Measurements from ENCODE around the gene IFNAR2. TPM values are rescaled to one million over a fixed set of nuclear protein-coding genes. Genes with fewer than 3 reads are reported as not detected.

IFNAR2 gene
- total RNA-seq, 2 donors from 2014 or later: 5.7 to 7.0 TPM

GRCh38 chr21:33199516-33200217, 30.1 kb upstream of the IFNAR2 start:
- Histone ChIP-seq H3K4me1 (replicated peaks) (no peaks in the 10 kb centered on the region), H3K4me3 (no peak overlapping the region), H3K27me3 (replicated peaks; ENCODE audit: insufficient read depth) (no peaks in the 10 kb centered on the region), H3K9me3 (no peaks in the 10 kb centered on the region), H3K27ac (no peak overlapping the region), H3K36me3 (no peaks in the 10 kb centered on the region)
- peak; percentile 87 for DNase-seq (ENCODE audit: low spot score)
- TF ChIP-seq CTCF (IDR thresholded peaks at IDR 0.05) (peak; percentile 53 to 91 (median 80)), POLR2A (IDR thresholded peaks at IDR 0.05) (no peak), POLR2AphosphoS5 (IDR thresholded peaks at IDR 0.05) (peak; percentile 78)
- intact Hi-C loops (cut with DNase I): loop anchor here (2.0 to 10.0 kb wide), 6 partner anchors 125 to 408 kb away; partner anchors contain the start of gene IFNAR1
- 19% methylated on average over 8 of the region's 8 CpGs for WGBS

- 78% methylated on average over 4 of the region's 4 CpGs for WGBS
- intact Hi-C loops (cut with DNase I): loop anchor here (5.0 to 10.0 kb wide), 3 partner anchors 123 to 405 kb away; partner anchors contain the start of gene IFNAR1
- Histone ChIP-seq H3K4me3 (no peak overlapping the region), H3K9me3 (no peaks in the 10 kb centered on the region), H3K27ac (no peak overlapping the region), H3K27me3 (replicated peaks; ENCODE audit: insufficient read depth) (no peaks in the 10 kb centered on the region), H3K4me1 (replicated peaks) (no peaks in the 10 kb centered on the region), H3K36me3 (no peaks in the 10 kb centered on the region)
- no peak for TF ChIP-seq POLR2A (IDR thresholded peaks at IDR 0.05)
- no peak for DNase-seq (ENCODE audit: low spot score)
These were observed 27.8 kb upstream of the IFNAR2 start for GRCh38 chr21:33201956-33202355.

- Histone ChIP-seq H3K4me1 (replicated peaks) (no peaks in the 10 kb centered on the region), H3K4me3 (no peak overlapping the region), H3K27me3 (replicated peaks; ENCODE audit: insufficient read depth) (no peaks in the 10 kb centered on the region), H3K27ac (no peak overlapping the region), H3K9me3 (no peaks in the 10 kb centered on the region), H3K36me3 (no peaks in the 10 kb centered on the region)
- TF ChIP-seq POLR2AphosphoS5 (IDR thresholded peaks at IDR 0.05) (no peak), POLR2A (IDR thresholded peaks at IDR 0.05) (no peak), CTCF (IDR thresholded peaks at IDR 0.05) (no peak)
- no peak for DNase-seq (ENCODE audit: low spot score)
- intact Hi-C loops (cut with DNase I): loop anchor here (5.0 to 10.0 kb wide), 3 partner anchors 122 to 405 kb away; partner anchors contain the start of gene IFNAR1
- WGBS: 86% methylated on average over 16 of the region's 16 CpGs
These were observed 27.0 kb upstream of the IFNAR2 start for GRCh38 chr21:33202464-33203363.

- Histone ChIP-seq H3K4me3 (no peak overlapping the region), H3K36me3 (no peaks in the 10 kb centered on the region), H3K27me3 (replicated peaks; ENCODE audit: insufficient read depth) (no peaks in the 10 kb centered on the region), H3K4me1 (replicated peaks) (no peaks in the 10 kb centered on the region), H3K27ac (no peak overlapping the region), H3K9me3 (no peaks in the 10 kb centered on the region)
- no peak for TF ChIP-seq POLR2AphosphoS5 (IDR thresholded peaks at IDR 0.05)
- TF ChIP-seq CTCF (IDR thresholded peaks at IDR 0.05): no peak
- no peak for TF ChIP-seq POLR2A (IDR thresholded peaks at IDR 0.05)
- intact Hi-C loops (cut with DNase I): loop anchor here (5.0 to 10.0 kb wide), 3 partner anchors 121 to 404 kb away; partner anchors contain the start of gene IFNAR1
- no peak for DNase-seq (ENCODE audit: low spot score)
- WGBS: 69% methylated on average over 5 of the region's 5 CpGs
These were observed 26.4 kb upstream of the IFNAR2 start for GRCh38 chr21:33203371-33203724.

- no peaks in the 10 kb centered on the region for H3K9me3 ChIP-seq
- intact Hi-C loops (cut with DNase I): loop anchor here (10.0 kb wide), 1 partner anchor 119 kb away; the partner anchor contains the start of gene IFNAR1
- no peaks in the 10 kb centered on the region for H3K27me3 ChIP-seq (replicated peaks; ENCODE audit: insufficient read depth)
- 85% methylated on average over 5 of the region's 5 CpGs for WGBS
- H3K4me1 ChIP-seq (replicated peaks): no peaks in the 10 kb centered on the region
- no peak overlapping the region for H3K4me3 ChIP-seq
- DNase-seq (ENCODE audit: low spot score): no peak
- no peaks in the 10 kb centered on the region for H3K36me3 ChIP-seq
- TF ChIP-seq POLR2AphosphoS5 (IDR thresholded peaks at IDR 0.05) (no peak), CTCF (IDR thresholded peaks at IDR 0.05) (no peak), POLR2A (IDR thresholded peaks at IDR 0.05) (no peak)
- no peak overlapping the region for H3K27ac ChIP-seq
These were observed 24.3 kb upstream of the IFNAR2 start for GRCh38 chr21:33205476-33205875.
